ENCODE results near the gene SMYD3. TPM values are rescaled to one million over a fixed set of nuclear protein-coding genes. Genes with fewer than 3 reads are reported as not detected.

Gene SMYD3
- total and polyA plus RNA-seq, 2 of the 13 experiments (the other 11 are each of a cell fraction or from before 2014, with no cell fraction given) = 27.7 to 35.8 TPM

DNA sequence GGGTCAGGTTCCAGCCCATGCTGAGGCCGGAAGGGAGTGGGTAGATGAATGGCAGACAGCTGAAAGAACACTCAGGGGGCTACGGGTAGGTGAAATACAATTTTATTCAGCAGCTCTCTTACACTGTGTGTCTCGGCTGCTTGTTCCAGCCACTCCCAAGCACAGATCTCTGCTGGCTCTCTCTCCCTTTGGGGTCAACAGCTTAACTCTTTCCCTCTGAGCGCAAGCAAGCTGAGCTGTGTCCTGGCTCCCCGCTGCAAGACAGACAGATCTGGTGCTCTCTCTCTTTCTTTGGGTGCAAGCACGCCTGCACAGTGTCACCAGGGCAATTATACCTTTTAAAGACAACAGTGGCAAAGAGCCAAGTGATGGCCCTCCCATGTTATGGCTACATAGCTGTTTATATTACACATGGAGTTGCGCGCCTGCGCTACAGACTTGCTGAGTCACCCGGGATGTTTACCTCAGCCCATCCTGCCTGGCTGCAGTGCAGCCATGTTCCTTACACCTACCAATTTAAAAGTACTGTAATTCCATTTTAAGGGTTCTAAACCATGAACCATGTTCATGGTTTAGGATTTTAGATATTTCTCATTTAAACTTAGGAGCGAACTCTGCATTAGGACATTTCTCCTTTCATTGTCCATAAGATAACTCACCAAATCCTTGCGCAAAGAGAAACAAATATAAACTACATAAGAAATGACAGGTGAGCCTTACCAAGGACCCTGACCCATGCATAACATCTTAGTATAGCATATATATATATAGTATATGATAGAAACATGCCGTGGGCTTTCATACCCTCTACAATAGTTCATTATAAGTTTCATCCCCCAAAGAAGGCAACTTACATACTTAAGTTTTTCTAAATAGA lies 396.5 kb downstream of the SMYD3 start (continued):
- TF ChIP-seq RXRA (CRISPR knock-in tag; IDR thresholded peaks at IDR 0.05) = no peak
- TF ChIP-seq, protein P1, sequence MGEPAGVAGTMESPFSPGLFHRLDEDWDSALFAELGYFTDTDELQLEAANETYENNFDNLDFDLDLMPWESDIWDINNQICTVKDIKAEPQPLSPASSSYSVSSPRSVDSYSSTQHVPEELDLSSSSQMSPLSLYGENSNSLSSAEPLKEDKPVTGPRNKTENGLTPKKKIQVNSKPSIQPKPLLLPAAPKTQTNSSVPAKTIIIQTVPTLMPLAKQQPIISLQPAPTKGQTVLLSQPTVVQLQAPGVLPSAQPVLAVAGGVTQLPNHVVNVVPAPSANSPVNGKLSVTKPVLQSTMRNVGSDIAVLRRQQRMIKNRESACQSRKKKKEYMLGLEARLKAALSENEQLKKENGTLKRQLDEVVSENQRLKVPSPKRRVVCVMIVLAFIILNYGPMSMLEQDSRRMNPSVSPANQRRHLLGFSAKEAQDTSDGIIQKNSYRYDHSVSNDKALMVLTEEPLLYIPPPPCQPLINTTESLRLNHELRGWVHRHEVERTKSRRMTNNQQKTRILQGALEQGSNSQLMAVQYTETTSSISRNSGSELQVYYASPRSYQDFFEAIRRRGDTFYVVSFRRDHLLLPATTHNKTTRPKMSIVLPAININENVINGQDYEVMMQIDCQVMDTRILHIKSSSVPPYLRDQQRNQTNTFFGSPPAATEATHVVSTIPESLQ (CRISPR knock-in tag; conservative IDR thresholded peaks at IDR 0.05) = no peak
- no peak for TF ChIP-seq KDM2A (CRISPR knock-in tag; IDR thresholded peaks at IDR 0.05; ENCODE audit: borderline replicate concordance, low read depth)
- TF ChIP-seq ZNF205 (CRISPR knock-in tag; IDR thresholded peaks at IDR 0.05) = no peak
- no peak for TF ChIP-seq ZNF496 (CRISPR knock-in tag; IDR thresholded peaks at IDR 0.05; ENCODE audit: insufficient replicate concordance)
- no peak for TF ChIP-seq ZNF674 (CRISPR knock-in tag; IDR thresholded peaks at IDR 0.05; ENCODE audit: low read depth)
- no peak for TF ChIP-seq PHF8 (CRISPR knock-in tag; IDR thresholded peaks at IDR 0.05)
- no peak for TF ChIP-seq ZNF577 (CRISPR knock-in tag; IDR thresholded peaks at IDR 0.05; ENCODE audit: borderline replicate concordance, low read depth)
- TF ChIP-seq, protein P2, sequence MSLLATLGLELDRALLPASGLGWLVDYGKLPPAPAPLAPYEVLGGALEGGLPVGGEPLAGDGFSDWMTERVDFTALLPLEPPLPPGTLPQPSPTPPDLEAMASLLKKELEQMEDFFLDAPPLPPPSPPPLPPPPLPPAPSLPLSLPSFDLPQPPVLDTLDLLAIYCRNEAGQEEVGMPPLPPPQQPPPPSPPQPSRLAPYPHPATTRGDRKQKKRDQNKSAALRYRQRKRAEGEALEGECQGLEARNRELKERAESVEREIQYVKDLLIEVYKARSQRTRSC (CRISPR knock-in tag; IDR thresholded peaks at IDR 0.05; ENCODE audit: low read depth) = no peak
- no peak for TF ChIP-seq IKZF1 (IDR thresholded peaks at IDR 0.05)
